GM11168 (cell line): ENCODE results near the gene GLS.

ENCODE experiments used
- in situ Hi-C: fragments of 300-500 bp; cut with MboI; formaldehyde crosslinking; loops from one replicate; pipeline ENCODE4 v1.12.0; 2022; ENCODE audit warnings: low sequenced_read_pairs; ENCODE audit not compliant: unreplicated experiment

Gene GLS

GRCh38 chr2:190961918-190962487, 81.4 kb downstream of the GLS start:
- in situ Hi-C loops: no loop called here

DNA sequence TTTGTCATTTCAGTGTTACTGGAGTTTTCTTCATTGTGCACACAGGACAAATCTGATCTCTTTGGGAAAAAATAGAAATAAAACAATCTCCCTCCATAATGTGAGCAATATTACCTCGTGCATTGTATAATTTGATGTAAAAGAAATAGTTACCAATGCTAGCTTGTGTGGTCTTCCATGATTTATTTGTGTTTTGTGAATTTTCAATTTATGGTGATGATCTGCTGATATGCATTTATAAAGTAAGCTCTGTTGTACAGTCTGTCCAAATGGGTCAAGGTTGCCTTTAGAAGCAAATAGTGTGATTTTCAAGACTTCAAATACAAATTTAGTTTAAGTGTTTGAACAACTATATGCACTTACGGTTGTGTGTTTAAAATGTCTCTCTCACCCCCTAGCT, 82.5 kb downstream of the GLS start:
- in situ Hi-C loops: no loop called here

DNA sequence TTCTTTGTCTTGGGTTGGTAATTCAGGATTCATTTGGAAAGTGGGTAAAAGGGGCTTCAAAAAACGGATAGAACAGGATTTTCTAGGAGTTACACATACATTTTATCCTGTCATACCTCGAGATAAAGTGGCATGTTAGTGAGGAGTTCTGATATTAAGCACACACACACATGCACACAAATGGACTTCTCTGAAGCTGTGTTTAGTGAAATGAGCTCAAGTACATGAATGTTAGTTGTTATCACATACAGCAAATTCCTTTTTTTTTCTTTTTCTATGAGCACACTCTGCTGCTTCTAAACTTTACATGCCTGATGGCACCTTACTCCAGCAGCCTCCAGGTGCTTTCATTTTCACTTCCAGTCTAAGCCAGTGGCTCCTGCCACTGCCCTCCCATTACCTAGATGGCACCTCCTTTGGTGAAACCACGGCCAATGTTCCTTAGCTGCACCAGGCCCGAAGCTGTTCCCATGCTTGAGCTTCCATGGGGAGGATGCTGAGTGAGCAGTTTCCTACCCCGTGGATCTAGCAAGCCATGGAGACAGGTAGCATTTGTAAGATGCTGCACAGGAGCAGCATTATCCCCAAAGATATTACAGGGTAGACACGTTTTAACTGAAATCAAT, 83.7 kb downstream of the GLS start:
- in situ Hi-C loops: no loop called here

- in situ Hi-C loops: no loop called here
Measured at GRCh38 chr2:190965580-190966222, 85.1 kb downstream of the GLS start.

DNA sequence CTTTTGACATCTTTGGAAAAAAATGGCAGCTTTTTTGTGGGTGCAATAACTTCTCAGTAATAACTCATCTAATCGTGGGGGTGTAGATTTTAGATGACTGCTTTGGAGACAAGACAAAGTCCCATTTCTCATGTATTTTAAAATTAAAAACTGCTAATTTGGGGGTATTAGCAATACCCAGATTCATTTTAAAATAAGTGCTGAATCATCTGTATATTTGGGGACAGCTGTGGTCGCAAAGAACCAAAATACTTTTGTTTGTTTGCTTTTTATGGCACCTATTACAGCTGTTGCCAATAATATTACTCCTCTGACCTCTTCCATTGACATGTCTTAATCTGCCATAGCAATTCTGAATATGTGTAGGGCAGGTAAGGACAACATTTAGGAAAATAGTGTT, 87.9 kb downstream of the GLS start:
- in situ Hi-C loops: no loop called here

DNA sequence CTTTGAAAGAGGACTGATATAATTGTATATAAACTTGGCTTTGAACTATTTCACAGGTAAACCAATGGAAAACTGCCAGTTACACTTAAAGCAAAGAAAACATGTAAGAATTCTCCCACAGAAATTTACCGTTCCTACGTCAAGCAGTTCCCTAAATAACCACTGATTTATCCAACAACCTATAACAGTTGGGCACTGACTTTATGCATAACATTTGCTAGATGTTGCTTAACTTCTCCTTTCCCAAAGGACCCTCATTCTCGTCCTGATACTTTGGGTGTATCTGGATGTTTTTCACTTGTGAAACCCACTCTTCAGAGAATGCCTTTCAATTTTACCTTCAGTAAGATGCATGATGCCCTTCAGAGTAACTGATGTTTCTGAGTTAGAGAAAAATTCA, 89.5 kb downstream of the GLS start:
- in situ Hi-C loops: no loop called here

- in situ Hi-C loops: no loop called here
Measured at GRCh38 chr2:190970873-190971506, 90.4 kb downstream of the GLS start.

DNA sequence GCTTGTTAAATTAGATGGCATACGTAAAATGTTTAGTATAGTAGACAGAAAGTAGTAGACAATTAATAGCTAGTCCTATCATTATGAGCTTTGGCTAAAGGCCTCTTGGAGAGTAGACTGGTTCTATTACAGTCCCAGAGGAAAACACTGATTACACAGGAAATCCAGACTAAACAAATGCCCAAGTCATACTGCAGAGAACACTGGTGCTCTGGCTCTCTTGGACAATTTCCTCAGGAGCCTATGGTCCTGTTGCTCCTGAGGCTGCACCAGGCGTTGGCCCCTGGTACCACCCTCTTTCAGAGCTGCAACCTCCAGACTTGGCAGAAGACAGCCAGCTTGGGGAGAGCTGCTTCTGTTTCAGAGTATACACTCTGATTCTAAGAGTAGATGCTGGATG, 91.6 kb downstream of the GLS start:
- in situ Hi-C loops: no loop called here

DNA sequence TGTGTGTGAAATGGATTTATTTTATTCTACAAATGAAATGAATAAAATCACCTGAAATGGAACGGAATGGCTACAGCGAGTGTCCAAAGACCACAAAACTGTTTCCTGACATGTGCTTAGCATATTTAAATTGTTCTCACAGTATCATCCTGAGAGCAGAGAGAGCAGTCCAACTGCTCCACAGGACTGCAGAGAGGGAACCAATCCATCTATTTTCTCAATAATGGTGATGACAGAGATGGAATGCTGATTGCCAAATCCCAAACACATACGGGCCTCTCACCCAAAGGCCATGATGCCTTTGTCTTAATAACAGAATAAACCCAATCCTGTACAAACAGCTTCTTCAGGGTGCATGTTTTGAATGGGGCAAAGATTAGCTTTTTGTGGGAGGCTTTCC, 92.2 kb downstream of the GLS start:
- in situ Hi-C loops: no loop called here

DNA sequence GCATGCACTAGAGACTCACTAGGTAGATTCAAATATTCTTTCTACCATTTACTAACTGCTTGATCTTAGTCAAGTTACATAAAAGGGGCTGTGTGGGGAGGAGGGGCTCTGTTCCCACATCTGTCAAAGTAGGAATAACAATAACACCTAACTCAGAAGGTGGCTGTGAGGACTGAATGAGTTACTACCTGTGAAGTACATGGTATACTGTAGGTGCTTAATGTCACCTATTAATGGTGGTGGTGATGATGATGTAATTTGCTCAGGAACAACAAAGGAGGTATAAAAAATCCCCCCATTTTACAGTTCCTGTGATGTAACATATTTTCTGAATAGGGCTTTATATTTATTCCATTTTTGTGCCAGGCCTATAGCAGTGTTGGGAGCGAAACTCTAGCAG, 92.6 kb downstream of the GLS start:
- in situ Hi-C loops: no loop called here

DNA sequence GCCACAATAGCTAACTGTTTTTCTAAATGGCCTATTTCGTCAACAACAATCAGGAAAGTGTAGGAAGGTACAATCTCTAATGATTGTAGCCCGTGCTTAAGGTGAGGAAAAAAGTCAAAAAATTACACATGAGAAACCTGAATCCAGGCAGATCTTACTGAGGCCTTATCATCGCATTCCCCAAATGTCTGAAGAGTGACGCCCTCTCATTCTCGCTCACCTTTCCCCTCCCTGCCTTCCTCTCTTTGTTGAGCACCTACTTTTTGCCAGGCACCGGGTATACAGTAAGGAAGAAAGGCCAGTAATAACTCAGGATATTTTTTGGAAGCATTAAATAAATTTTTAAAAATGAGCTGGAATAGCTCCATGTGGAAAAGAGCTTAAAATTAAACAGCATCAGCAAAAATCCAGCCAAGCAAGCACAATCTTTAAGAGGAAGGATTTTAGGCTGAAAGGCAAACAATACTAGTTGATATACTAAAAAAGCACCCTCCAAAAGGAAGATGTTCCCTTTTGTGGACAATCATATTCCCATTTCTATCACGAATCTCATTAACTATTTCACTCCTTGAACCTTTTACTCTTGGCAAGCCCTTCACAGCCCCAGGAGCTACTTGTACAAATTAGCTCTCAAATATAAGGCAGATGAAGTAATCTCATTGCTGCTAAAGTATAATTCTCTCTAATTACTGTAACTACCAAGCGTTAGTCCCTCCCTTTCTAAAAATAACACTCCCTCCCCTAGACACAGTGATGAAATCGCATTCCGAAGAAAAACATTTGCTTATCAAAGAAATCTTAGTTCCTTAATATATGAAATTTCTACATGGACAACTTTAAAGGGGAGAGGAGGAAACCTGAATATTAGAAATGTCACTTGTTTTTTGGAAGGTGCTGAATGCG, 93.4 kb downstream of the GLS start:
- in situ Hi-C loops: no loop called here

DNA sequence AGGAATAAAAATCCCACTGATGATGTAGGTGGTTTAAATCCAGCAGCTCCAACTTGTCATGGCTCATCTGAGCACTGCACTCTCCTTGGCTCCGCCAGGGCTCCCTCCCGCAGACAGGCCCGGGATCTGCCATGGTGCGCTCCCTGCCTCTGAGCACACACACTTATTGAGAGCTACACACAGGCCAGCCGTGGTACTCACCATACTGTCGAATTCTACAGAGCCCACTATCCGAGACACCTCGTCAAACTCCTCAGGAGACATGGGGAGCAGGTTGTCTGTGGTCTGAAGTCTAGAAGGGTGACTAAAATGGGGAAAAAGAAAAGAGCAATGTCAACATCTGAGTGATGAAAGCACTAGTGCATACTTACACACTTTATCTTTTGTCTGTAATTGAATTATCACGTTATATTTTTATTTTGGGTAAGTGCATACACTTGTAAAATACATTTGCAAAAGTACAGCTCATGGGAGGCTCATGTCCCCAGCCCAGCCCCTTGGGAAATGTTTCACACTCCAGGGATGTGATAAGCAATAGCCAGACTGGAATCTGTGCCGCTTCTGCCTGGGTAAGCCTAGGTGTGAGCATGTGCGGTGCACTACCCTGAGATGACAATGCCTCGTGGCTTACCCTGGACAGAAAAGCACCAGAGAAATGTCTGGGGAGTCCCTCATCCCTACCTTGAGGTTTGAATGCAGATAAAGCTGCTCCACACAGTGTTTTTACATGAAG, 94.2 kb downstream of the GLS start:
- in situ Hi-C loops: no loop called here

DNA sequence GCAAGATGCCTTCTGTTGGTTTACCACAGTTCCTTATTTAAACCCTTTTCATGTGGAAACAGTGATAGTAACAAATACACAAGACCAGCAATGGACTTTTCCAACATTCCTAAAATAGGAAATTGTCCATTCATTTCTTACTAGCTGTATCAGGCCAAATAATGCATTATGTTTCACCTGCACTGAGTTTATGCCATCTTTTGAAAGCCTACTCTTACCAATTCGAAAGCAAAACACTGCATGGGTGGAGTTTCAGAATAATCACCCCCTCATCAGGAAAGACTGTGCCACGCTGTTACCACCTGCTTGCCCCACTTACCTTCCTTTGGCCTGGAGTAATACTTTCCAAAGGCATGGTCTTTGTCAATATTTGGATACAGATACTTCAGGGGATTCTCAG, 95.9 kb downstream of the GLS start:
- in situ Hi-C loops: no loop called here

- in situ Hi-C loops: no loop called here
Measured at GRCh38 chr2:190977505-190977904, 96.9 kb downstream of the GLS start.

DNA sequence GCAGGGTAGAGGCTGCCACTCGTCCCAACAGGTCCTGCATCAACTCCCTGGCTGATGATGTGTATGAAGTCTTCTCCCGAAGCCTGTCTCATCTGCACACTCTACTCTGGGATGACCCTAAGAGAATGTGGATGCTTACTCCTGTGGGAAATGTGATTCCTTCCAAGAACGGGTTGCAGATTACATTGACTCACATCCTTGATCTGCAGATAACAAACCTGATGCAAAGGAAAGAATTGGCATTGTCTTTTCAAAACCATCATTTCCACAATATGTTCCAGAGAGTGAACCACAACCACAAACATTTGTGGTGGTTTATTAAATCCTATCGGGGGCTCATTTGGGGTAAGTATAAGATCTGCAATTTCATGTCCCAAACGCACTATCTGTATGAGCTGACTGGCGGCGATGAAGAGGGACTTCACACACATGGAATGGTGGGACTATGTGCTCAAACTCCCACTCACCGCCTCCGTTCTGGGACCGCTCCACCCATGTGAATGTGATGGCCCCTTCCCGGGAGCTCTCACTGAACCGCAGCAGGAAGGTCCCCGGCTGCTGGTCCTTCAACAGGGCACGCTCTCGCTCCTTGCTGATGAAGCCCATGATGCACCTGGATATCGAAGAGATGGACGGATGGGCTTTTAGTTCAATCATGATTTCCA, 97.9 kb downstream of the GLS start:
- in situ Hi-C loops: no loop called here

GRCh38 chr2:190979906-190980629, 99.4 kb downstream of the GLS start:
- in situ Hi-C loops: no loop called here

- in situ Hi-C loops: no loop called here
Measured at GRCh38 chr2:190980630-190981209, 100.1 kb downstream of the GLS start.

- in situ Hi-C loops: no loop called here
Measured at GRCh38 chr2:190981333-190981732, 100.7 kb downstream of the GLS start.
